Dermis blood vessel endothelial cell (primary cell): Measurements from ENCODE around the gene RBM28. TPM values are rescaled to one million over a fixed set of nuclear protein-coding genes. Genes with fewer than 3 reads are reported as not detected.

Experiments
- DNase-seq: peaks from one replicate; pipeline ENCODE4 v3.0.0; 2010
- total RNA-seq: library from RNA; depleted of rRNA; stranded (reverse); fragments of >200 nt; gene quantifications from 2 replicates; pipeline ENCODE4 v1.2.3, GENCODE V29; 2014

Gene RBM28
- total RNA-seq, 1 donor from 2014 or later, result 14.6 TPM

DNA sequence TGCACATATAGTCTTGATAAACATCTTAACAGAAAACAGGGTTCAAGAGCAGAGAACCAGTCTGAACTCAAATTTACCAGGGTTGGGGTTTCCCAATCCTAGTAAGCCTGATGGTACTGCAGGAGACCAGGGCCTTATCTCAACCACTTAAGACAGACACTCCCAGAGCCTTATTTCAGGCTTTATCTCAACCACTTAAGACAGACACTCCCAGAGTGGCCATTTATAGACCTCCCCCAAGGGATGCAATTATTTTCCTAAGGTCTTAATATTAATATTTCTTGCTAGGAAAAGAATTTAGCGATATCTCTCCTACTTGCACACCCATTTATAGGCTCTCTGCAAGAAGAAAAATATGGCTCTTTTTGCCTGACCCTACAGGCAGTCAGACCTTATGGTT, 63.3 kb downstream of the RBM28 start:
- peak; percentile 9 for DNase-seq

DNA sequence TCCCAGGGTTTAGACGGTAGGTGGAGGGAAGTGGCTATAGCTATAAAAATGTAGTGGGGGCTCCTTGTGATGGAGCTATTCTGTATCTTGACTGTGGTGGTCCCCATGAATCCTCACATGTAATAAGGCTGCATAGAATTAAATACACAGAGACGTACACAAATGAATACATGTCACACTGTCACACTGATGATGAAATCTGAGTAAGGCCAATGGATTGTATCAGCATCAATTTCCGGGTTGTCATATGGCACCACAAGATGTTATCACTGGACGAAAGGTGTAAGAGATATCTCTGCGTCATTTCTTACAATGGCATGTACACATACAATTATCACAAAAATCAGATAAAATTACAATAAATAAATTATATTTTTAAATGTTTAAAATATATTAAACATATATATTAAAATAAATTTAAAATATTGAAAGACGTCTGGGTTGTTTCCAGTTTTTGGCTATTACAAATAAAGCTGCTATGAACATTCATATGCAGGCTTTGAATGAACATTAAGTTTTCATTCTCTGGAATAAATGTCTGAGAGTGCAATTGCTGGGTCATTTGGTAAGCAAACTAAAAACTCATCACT, 64.5 kb downstream of the RBM28 start:
- no peak for DNase-seq

DNA sequence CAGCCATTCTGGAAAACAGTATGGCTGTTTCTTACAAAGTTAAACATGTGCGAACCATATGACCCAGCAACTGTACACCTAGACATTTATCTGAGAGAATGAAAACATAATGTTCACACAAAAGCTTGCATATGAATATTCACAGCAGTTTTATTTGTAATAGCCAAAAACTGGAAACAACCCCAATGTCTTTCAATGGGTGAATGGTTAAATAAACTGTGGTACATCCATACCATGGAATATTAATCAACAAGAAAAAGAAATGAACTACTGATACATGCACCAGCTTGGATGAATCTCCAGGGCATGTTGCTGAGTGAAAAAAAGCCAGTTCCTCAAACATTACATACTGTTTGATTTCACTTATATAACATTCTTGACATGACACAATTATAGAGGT, 65.3 kb downstream of the RBM28 start:
- DNase-seq, result no peak

DNA sequence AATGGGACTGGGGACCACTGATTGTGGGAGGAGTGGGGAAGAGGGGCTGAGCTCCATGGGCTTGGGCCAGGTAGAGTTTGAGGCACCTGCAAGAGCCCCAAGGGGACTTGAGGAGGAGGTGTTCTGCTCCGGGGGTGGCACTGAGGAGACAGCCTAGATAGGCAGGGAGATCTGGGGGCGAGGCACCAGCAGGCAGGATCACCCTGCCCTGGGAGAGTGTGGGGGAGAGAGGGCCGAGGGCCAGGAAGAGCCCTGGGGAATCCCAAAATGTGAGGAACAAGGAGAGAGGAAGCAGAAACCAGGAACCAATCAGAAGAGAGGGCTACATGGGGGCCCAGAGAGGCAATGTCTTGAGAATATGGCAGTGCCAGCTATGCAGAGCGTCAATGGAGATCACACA, 68.0 kb downstream of the RBM28 start:
- DNase-seq, result no peak

DNA sequence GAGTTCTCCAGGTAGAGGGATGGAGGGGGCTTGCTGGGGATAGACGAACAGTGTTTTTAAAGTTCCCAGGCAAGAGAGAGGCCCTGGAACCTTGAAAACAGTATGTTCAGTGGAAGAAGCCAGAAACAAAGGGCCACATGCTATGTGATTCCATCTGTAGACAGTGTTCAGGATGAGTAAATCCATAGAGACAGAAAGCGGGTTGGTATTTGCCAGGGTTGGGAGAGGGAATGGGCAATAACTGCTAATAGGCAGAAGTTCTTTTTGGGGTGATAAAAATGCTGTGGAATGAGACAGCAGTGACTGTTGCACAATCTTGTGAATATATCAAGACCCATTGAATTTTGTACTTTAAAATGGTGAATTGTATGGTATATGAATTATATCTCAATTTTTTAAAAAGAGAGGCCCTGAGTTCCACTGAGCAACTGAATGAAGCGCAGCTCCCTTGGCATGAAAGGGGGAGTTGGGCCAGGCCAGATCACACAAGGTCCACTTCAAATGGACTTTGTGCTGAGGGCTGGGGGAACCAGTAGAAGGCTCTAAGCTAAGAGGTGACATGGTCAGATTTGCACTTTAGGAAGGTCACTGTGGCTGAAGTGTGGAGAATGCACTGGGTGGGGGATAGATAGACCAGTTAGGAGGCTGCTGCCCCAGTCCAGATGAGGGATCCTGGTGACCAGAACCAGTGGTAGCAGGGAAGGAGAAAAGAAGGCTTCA, 68.7 kb downstream of the RBM28 start:
- no peak for DNase-seq

DNA sequence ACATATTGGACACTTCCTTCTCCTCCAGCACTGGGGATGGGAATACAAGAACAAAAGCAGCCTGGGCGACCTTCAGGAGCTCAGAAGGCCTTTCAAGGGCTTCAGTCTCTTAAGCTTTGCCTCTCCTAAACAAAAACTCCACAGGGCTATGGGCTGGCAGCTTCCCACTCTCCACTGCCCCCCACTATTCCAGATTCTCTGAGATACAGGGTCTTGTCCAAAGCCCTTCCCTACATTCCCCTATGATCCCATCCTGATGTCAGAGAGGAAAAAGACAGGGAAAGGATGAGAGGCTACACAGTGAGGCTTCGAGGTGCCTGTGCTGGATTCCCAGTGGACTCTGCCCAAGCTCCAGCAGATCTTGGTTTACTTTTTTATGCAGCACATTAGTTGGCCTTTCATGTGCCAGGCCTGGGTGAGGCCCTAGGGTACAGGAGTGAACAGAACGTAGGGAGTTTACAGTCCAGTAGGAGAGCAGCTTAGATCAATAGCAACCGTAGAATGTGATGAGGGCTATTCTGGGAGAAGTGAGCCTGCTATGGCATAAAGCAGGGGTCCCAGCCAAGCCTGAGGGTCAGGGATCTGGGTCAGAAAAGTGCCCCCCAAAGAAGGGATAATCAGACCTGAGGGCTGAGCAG, 69.3 kb downstream of the RBM28 start:
- no peak for DNase-seq

DNA sequence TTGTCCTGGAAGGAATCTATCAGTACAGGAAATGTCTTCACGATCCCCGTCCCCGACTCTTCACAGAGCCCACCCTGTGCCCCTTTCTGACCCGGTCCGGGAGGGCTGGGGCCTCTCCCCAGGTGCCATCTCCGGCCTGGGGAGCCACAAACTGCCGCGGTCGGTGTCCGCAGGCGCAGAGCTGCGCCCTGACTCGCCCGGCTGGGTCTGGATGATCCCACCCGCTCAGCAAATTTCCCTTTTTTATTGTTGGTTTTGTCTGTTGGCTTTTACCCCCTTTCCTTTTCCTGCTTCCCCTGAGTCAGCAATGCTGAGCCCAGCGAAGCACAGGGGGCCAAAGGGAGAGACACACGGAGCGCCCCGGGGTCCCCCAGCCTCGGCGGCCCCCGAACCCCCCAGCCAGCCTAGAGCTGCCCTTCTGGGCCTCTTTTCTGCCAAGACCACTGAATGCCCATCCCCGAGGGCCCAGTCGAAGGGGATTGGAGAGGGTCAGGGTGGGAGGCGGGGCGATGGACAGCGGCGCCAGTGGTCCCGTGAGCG, 71.7 kb downstream of the RBM28 start:
- DNase-seq, result no peak

DNA sequence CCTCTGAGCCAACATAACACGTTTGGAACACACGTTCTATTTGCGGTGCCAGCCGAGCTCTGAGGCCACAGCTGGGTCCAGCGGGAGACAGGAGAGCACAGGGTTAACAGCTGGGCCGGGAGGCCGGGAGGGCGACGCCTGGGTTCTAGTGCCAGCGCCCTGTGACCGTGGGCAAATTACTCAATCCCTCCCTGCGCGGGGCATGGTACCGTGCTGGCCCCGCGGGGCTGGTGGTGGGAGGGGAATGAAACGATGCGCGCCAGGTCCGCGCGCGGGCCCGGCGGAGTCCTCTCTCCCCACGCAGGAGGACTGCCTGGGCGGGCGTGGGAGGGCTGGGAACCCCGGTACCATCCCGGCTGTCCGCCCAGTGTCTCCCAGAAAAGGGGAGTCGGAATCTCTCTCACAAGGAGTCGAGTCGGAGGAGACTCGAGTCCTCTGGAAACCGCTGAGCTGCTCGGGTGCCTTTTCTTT, 72.2 kb downstream of the RBM28 start:
- no peak for DNase-seq

DNA sequence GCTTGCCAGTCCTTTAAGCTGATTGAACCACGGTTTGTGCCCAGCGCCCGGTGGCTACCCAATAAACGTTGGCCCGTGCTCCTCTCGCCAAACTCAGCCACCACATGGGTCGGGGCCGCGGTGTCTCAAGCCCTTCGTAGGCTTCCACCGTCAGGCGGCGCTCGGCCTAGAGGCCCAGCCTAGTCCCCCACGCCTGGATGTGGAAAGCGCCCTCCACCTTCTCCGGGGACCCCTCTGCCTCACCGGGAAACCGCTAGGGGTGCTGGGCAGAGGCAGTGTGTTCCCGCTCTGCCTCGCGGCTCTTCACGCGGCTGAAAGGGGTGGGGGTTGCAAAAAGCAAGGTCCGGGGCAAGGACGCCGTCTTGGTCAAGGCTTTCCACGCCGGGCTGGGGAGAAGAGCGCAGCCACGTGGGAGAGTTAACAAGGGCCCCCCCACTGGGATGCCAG, 72.9 kb downstream of the RBM28 start:
- DNase-seq, result peak; percentile 15

DNA sequence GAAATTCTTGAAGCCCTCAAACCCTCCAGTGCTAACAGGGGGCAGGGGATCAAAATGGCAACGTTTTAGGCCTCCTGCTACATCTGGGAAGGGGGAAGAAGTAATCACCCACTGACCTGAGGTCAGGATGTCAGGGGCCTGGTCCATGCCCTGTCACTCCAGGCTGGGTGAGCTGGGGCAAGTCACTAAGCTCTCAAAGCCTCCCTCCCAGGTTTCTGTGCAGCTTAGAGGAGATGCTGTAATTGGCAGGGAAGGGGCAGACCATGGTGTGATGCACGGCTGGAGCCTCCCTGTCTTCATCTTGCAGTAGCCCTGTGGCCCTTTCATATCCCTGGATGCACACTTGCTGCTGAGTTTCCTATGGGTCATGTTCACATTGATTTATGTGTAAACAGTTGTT, 75.5 kb downstream of the RBM28 start:
- no peak for DNase-seq

DNA sequence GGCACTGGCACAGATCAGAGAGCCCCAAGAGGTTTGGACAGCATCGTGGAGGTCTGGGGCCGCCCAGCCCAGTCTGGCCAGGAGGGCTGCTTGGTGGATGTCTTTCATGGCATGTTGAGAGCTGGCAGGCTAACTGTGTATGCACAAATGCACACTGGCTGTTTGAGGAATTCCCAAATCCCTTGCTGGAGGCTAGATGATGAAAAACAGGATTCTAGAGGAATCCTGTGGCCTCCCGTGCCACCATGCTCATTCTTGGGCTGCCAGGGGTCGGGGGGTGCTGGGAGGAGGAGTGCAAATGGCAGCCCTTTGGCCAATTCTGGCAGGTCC, 76.1 kb downstream of the RBM28 start:
- no peak for DNase-seq

DNA sequence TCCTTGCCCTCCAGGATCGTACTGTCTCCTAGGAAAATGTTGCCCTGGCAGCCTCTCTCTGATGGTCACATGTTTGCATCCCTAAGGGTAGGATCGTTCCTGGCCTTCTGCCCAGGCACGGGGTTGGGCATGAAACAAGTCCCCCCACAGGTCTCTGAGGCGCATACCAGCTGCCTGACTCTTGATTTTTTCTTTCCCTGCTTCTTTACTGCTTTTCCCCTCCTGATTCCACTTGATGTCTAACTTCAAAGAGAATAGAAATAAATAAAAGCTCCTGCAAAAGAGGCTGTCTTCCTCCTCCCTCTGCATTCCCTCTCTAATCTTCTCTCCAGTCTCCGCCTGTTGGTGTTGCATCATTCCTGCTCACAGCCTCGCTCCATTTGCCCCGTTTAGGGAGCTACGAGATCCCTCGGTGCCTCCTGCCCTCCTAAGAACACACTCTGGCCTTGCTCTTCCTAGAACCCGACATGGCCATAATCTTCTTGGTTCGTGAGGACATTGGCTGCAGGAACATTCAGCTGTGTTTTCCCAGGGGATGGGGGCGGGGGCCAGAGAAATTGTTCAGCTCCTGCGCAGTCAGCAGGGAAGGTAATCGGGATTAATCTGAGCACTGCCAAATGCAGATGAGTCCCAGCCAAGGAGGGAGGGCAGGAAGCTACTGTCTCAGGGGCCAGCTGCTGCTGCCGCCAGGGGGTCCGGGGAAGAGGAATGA, 76.7 kb downstream of the RBM28 start:
- DNase-seq, result no peak

DNA sequence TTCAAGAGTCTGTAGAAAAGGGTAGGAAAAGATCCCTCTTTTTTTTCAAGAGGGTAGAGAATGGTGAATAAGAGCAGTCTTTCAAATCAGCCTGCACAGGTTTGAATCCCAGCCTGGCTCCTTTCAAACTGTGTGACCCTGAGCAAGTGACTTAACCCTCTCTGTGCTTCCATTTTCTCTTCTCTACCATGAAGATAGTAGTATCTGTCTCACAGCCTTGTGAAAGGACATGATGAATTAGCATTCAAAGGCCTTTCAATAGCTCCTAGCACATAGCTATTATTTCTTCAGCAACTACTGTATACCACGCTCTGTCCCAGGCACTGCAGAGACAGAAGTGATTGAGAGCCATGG, 77.2 kb downstream of the RBM28 start:
- no peak for DNase-seq

DNA sequence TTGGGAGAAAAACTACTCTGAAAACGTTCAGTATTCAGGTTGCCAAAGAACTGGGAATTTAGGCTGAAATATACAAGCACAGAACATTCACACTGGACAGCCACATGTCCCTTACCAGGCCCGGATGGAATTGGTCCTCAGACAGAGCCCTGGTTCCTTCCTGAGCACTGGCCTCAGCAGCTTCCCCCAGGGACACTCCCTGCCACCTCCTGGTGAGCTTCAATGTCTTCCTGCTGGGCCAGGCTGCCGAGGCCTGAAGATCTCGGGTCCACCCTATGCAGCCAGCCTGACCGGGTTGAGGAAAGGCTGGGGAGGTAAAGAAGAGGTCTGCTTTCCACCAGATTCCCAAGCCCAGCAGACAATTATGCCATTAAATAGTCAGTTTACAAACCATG, 77.8 kb downstream of the RBM28 start:
- DNase-seq, result no peak

DNA sequence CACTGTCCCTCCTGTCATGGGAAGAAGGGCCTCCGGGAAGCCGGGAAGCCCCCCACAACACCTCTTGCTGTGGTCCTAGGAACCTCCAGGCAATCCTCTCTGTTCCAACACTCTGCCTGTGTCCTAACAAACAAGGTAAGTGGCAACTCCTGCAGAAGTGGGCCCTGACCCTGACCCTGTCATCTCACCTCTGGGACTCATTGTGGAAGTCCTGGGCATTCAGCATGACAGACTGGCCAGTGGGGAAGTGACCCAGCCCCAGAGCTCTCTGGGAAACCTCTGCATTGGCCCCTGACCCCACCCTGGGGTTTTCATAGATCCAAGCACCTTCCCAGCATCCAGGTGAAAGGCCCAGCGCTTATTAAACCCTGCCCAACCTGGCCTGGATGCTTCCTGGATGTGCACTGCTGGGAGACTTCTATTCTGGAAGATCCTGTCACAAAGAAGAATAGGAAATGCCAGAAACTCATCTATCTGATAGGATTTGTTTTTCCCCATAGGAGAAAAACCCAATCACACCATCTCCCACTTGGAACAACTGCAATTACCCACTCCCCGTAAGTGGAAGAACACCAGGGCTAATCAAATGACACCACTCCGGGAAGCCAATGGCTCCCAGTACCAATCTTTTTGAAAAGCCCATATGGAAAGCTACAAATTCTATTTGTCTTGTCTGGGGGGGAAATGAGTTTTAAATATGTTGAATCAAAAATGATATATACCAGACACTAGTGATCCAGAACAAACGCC, 78.4 kb downstream of the RBM28 start:
- no peak for DNase-seq

DNA sequence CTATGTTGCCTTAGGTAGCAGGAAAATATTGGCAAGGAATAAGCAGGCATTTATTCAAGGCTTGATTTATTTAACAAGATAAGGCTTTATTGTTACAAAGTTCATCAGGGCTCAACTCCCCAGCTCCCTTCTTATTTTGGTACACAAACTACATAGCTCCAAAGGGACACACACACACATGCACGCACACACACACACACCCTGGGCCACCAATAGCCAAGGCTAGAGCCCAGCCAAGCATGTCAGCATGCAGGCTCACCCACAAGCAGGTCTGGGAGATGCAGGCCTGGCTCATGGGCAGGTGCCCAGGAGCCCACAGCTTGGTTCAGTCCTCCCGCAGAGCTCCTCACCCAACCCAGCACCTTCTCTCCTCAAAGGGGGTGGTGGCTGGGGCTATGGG, 79.2 kb downstream of the RBM28 start:
- no peak for DNase-seq

DNA sequence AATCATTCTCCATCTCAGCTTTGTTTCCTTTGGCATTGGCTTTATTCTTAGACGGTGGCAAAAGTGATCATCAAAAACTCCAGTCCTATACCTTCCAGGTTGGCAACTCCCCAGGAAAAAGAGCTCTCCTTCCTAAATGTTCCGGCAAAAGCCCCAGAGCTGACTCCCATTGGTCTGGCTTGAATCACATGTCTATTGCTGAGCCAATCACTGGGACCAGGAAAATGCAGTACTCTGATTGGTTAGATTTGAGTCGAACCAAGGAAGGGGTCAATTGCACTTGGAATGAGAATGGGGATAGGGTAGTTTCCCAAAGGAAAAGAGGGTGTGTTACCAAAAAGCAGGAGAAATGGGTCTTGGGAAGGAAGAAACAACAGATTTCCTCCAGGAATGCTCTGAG, 80.3 kb downstream of the RBM28 start:
- no peak for DNase-seq

DNA sequence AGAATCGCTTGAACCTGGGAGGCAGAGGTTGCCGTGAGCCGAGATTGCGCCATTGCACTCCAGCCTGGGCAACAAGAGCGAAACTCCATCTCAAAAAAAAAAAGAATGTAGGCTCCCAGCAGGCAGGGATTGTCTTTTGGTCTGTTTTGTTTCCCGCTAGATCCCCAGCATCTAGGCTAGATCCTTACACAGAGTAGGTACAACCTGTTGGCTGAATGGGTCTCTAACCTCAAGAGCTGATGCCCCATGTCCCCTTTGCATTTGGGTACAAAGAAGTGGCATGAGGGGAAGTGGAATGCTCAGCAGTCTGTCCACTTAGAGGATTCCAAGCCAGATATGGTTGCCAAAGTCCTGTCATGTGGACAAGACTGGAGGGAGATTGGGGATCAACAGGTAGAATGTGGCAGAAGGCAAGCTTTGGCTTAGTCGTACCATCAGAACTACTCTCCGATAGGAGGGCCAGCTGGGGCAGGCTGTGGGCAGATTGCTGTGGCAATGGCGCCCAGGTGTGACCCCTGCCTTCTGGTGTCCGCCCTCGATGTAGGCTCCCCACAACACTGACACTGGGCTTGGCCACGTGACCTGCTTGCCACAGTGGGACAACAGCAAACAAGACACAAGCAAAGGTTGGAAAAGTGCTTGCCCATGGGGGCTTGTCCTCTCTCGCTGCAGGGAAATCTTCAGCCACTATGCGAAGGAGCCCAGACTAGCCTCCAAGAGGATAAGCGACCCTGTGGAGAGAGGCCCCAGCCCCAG, 81.3 kb downstream of the RBM28 start:
- DNase-seq, result no peak

DNA sequence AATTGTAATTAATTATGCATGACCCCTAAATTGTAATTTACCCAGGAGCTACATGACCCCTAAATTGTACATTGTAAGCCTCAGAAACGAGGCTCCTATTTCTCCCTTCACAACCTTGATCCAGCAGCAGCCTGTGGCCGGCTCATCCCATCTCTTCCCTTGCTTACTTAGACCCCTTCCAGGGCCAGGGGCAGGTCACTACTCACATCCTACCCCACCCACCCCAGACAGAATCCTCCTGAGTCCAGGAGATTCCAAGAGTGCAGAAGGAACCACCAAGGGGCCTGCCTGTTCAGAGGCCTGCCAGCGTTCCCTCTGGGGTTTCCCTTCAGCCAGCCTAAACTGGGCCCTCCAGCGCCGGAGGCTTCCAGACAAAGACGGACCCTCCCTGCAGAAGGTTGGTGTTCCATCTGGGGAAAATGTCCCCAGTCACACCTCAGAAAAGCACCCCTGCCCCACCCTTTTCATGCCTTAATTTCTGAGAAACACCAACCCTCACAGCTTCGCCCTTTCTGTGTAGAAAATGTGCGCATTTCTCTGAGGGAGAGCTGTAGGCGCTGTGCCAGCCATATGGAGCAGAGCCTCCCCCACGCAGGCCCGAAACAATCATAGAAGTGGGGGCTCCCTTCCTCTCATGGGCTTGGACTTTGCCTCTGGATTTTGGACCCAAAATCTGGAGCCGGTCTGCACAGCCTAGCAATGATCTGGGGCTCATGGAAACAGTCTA, 83.5 kb downstream of the RBM28 start:
- DNase-seq, result no peak

DNA sequence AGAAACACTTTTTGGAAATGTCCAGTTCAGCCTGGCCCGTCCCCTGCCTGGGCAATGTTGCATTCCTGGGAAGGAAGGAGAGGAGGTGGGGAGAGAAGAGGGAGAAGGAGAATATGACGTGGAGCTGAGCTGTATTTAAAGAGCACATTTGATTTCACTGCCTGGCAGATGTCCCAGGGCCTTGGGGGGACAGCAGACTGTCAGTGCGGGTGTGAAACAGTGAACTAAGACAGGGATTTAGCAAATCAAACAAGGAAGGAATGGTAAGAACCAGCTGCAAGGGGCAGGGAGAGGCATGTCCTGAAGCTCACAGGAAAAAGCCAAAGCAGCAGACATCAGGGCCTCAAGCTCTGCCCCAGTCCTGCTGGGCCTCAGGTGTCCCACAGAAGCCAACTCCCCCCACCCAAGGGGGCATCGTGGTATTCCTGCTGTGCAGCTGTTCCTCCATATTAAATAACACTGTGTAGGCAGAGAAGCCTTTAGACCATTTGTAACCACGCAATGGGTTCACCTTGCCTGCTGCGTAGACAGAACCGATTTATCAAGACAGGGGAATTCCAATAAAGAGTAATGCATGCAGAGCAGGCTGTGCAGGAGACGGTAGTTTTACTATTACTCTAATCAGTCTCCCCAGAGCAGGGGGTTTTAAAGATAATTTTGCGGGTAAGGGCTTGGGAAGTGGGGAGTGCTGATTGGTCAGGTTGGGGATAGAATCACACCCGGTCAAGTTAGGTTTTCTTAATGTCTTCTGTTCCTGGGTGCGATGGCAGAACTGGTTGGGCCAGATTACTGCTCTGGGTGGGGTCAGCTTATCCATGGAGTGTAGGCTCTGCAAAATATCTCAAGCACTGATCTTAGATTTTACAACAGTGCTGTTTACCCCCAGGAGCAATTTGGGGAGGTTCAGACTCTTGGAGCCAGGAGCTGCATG, 84.3 kb downstream of the RBM28 start:
- no peak for DNase-seq
